T-helper 1 cell treated with Interleukin-12 subunit alpha and Interleukin-12 subunit beta and Interleukin-4 antibody, amounts not matched to agents 30 μg/mL and 1 μg/mL, for 36 hours (primary cell): ENCODE results near the gene ERICH6.

Experiments used
- H3K27ac Mint-ChIP-seq: one replicate; pipeline ENCODE4 v1.8.0; 2021; ENCODE audit warnings: mild to moderate bottlenecking, mixed read lengths
- H3K27me3 Mint-ChIP-seq: one replicate; pipeline ENCODE4 v1.8.0; 2021; ENCODE audit warnings: low read depth, mixed read lengths
- H3K36me3 Mint-ChIP-seq: one replicate; pipeline ENCODE4 v1.8.0; 2021; ENCODE audit warnings: low read depth, mixed read lengths
- H3K4me1 Mint-ChIP-seq: one replicate; pipeline ENCODE4 v1.8.0; 2021; ENCODE audit warnings: low read depth, mixed read lengths
- H3K4me3 Mint-ChIP-seq: one replicate; pipeline ENCODE4 v1.8.0; 2021; ENCODE audit warnings: mild to moderate bottlenecking, moderate library complexity, mixed read lengths
- H3K9me3 Mint-ChIP-seq: one replicate; pipeline ENCODE4 v1.8.0; 2021; ENCODE audit warnings: mixed read lengths

The ERICH6 gene

DNA sequence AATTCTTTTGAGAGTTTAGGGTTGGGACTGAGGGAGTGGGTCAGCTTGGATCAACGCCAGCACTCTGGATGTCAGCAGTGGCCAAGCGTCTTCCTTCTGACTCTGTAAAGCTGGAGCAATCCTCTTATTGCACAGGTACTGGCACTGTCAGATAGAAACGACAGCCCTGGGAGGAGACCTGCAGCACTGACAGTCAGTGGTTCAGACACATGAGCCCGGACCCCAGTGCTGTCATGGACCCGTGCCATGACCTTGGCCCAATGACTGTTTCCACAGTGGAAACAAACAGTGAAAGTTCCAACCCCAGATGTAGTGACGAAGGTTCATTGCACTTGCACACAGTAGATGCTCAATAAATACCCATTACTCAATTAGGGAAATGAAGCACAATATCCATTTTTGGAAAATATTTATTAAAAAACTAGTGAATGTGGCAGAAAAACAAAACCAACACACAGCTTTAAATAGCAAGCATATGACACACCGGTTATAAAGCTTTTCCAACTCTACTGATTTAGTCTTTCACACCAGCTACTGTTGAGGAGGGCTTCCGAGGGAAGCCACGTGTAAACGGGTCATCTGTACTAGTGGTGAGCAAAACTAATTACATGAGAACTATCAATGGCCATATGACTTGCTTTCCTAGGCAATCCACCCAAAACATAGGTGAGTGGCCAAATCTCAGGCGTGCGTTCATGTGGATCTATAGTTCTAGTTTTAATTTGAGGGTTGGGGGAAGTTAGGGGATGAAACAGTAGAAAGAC is 37.2 kb upstream of the ERICH6 start:
- no peaks in the 10 kb centered on the region for H3K27me3 Mint-ChIP-seq
- no peak overlapping the region for H3K4me3 Mint-ChIP-seq
- H3K27ac Mint-ChIP-seq: peak overlapping the region; percentile 90
- H3K4me1 Mint-ChIP-seq: peaks cover 78% of the 10 kb centered on the region
- no peaks in the 10 kb centered on the region for H3K9me3 Mint-ChIP-seq
- H3K36me3 Mint-ChIP-seq: peaks cover 24% of the 10 kb centered on the region

DNA sequence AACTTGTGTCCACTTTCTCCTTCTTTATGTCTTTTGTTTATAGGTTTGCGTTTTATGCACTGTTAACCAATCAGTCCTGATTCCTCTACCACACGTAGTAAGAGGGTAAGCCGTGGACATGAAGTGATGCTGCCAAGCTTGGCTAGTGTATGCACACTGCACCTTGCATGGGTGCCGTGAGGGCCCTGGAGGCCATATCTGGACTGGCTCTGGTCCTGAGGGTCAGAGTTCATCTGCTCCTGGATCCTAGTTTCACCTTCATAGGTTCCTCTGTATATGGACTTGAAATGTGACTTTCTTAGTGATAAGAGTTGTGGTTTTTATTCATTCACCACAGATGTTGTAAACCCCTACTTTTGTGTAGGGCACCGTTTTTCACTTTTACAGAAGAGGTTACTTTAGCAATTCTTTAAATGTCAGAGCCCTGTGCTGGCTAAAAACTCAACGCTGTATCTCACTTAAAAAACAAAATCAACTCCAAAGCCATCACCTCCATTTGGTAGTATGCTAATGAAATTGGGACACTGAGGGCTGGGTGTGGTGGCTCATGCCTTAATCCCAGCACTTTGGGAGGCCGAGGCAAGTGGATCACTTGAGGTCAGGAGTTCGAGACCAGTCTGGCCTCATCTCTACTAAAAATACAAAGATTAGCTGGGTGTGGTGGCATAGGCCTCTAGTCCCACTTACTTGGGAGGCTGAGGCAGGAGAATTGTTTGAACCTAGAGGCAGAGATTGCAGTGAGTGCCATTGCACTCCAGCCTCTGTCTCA is 36.3 kb upstream of the ERICH6 start:
- Mint-ChIP-seq H3K27ac (peak overlapping the region; percentile 90), H3K36me3 (peaks cover 26% of the 10 kb centered on the region)

DNA sequence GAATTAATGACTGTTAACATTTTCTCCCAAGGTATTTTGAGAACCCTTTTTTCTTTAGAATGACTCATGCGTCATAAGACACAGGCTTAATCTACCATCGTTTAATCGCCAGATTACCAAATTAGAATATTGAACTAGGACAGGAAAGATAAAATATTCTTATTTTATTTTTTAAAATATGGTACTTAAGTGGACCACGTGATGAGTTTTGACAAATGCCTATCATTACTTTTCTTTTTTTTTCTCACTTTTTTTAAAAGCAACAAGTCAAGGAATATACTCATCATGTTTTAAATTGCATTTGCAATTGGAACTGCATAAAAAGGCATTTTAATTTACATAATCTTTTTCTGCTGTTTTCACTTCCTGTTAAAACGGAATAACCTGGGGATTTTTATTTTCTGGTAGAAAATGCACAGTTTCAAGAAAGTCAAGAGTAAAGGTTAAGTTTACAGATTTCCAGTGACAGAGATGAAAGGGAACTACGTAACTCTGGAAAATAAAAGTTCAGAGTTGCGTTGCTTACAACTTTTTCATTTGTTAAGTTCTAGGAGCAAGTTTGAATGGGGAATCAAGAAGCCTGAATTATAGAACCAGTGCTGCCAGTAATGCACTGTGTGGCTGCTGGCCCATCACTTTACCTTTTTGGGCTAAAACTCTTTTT is 35.6 kb upstream of the ERICH6 start:
- H3K9me3 Mint-ChIP-seq: no peaks in the 10 kb centered on the region
- peaks cover 26% of the 10 kb centered on the region for H3K36me3 Mint-ChIP-seq
- H3K27me3 Mint-ChIP-seq: no peaks in the 10 kb centered on the region
- peak overlapping the region; percentile 90 for H3K27ac Mint-ChIP-seq
- peak overlapping the region; percentile 21 for H3K4me3 Mint-ChIP-seq
- H3K4me1 Mint-ChIP-seq: peaks cover 75% of the 10 kb centered on the region

More for the DNA sequence above, 36.3 kb upstream of the ERICH6 start:
- Mint-ChIP-seq H3K27me3 (no peaks in the 10 kb centered on the region), H3K4me1 (peaks cover 79% of the 10 kb centered on the region), H3K4me3 (peak overlapping the region; percentile 72), H3K9me3 (no peaks in the 10 kb centered on the region)

DNA sequence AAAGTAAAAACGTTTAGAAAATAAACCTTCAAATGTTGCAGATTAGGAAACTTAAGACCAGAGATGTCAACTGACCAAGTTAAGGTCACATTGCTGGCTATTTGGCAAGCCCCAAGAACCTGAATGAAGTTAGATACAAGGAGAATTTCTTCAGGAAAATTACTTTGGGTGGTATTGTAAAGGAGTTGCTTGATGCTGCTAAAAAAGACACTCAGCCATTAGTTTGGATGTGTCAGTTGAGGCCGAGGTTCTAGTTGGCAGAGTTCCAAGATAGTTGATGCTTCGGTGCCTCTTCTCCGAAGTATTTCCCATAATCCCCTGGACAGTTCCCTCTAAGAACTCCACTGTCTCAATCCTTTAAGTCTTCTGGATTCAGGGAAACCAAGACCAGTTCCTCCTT is 35.0 kb upstream of the ERICH6 start:
- peak overlapping the region; percentile 6 for H3K4me3 Mint-ChIP-seq
- peak overlapping the region; percentile 90 for H3K27ac Mint-ChIP-seq
- H3K9me3 Mint-ChIP-seq: no peaks in the 10 kb centered on the region
- H3K36me3 Mint-ChIP-seq: peaks cover 26% of the 10 kb centered on the region
- no peaks in the 10 kb centered on the region for H3K27me3 Mint-ChIP-seq
- H3K4me1 Mint-ChIP-seq: peaks cover 73% of the 10 kb centered on the region

DNA sequence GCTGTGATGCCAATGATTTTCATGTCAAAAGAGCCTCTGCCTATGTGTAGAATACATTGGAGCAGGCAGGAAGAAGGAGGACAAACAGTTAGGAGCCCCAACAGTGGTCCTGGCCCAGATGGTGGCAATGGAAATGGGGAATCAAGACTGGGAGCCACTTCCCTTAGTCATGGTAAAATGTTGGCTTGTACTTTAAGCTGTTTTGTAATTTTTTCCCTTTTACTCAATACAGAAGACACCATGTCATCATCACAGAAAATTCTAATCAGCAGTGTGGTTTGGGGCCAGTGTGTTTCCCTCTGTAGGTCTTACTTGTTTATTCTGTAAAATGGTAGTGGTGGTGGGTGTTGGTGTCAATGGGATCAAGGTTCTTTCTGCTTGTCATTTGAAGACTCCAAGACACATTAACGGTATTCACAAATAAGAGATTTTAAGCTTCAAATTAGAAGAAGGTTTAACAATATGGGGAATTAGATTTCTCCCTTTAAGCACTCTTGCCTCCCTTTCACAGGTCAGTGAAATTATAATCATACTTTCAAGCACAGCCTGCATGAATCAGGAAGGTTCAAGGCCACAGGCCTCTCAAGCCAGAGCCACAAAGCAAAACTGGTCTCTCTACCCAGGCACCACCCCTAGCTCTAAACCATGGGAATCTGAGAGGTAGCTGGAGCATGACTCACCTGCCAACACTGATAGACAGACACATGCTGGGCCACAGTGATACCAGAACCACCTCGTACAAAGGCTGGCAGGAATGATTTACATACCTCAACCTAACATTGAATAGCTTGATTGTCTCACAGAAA is 34.4 kb upstream of the ERICH6 start:
- peak overlapping the region; percentile 90 for H3K27ac Mint-ChIP-seq
- H3K27me3 Mint-ChIP-seq: no peaks in the 10 kb centered on the region
- H3K36me3 Mint-ChIP-seq: peaks cover 29% of the 10 kb centered on the region
- H3K4me1 Mint-ChIP-seq: peaks cover 70% of the 10 kb centered on the region
- H3K9me3 Mint-ChIP-seq: no peaks in the 10 kb centered on the region
- peak overlapping the region; percentile 6 for H3K4me3 Mint-ChIP-seq

DNA sequence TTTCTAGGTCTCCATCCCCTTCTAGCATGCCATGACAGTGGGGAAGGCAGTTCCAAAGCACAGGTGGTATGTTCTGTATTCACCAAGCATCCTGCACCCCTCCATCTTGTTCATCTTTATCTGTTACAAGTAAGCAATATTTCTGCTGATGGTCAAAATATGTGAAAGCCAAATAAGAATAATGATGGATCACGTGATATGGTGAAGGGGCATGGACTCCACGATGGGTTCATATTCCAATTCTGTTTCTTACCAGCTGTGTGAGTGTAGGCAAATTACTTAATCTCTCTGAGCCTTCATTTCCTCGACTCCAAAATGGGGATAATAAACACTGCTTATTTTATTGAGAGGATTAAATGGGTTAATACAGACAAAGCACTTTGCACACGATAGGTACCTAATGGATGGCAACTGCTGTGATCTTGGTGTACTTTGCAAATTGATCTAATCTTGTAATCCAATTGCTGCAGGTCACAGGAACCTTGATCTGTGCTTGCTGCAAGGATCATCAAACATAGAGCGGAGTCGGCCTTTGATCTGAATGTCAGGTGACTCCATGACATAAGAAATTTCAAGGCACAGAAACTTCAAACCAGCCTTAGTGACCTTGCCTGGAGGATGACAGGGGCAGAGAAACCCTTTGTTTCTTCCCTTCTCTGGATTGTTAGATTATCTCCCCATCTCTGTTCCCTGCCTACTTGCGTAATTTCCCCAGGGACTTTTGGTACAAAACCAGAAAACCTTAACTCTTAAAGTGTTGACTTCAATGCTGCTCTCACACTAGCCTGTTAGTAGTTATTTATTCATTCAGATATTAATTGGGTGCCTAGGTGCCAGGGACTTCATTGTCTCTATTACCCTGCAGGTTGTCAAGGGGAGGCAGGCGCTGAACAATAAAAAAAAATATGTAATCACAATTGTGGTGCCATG is 33.4 kb upstream of the ERICH6 start:
- Mint-ChIP-seq H3K27me3 (no peaks in the 10 kb centered on the region), H3K9me3 (no peaks in the 10 kb centered on the region), H3K27ac (peak overlapping the region; percentile 90), H3K36me3 (peaks cover 23% of the 10 kb centered on the region), H3K4me3 (peak overlapping the region; percentile 12), H3K4me1 (peaks cover 61% of the 10 kb centered on the region)

DNA sequence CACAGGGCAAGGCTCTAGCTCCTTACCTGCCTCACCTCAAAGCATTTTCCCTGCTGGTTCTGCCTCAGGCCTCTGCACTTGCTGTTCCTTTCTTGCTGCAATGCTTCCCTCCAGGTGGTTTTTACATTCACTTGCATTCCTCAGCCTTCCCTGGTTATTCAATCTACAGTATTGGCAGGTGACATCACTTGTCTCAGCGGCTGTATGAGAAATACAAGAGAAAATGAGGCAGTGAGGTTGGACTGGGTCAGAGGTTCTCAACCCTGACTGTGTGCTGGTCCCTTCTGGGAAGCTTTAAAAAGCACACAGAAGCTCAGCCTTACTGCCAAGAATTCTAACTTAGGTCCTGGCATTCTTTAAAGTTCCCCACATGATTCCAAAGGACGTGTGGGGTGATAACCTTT is 32.6 kb upstream of the ERICH6 start:
- Mint-ChIP-seq H3K27ac (peak overlapping the region; percentile 18), H3K4me3 (no peak overlapping the region), H3K9me3 (no peaks in the 10 kb centered on the region), H3K36me3 (peaks cover 18% of the 10 kb centered on the region), H3K4me1 (peaks cover 56% of the 10 kb centered on the region), H3K27me3 (no peaks in the 10 kb centered on the region)

DNA sequence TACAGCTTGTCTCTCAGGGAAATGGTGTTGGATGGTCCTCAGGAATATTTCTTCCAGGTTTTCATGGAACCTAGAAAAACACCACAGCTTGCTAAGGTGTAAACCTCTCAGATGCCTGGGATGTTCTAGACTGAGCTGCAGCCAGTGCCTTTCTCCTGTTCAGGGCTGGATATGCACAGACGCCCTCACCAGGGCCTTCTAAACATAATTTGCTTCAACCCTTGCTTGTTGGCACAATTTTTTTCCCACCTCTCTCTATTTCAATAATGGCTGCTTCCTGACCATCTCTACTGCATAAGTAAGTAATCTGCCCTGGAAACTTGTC is 31.0 kb upstream of the ERICH6 start:
- H3K27me3 Mint-ChIP-seq: no peaks in the 10 kb centered on the region
- H3K4me3 Mint-ChIP-seq: no peak overlapping the region
- no peak overlapping the region for H3K27ac Mint-ChIP-seq
- peaks cover 14% of the 10 kb centered on the region for H3K36me3 Mint-ChIP-seq
- H3K4me1 Mint-ChIP-seq: peaks cover 40% of the 10 kb centered on the region
- no peaks in the 10 kb centered on the region for H3K9me3 Mint-ChIP-seq

DNA sequence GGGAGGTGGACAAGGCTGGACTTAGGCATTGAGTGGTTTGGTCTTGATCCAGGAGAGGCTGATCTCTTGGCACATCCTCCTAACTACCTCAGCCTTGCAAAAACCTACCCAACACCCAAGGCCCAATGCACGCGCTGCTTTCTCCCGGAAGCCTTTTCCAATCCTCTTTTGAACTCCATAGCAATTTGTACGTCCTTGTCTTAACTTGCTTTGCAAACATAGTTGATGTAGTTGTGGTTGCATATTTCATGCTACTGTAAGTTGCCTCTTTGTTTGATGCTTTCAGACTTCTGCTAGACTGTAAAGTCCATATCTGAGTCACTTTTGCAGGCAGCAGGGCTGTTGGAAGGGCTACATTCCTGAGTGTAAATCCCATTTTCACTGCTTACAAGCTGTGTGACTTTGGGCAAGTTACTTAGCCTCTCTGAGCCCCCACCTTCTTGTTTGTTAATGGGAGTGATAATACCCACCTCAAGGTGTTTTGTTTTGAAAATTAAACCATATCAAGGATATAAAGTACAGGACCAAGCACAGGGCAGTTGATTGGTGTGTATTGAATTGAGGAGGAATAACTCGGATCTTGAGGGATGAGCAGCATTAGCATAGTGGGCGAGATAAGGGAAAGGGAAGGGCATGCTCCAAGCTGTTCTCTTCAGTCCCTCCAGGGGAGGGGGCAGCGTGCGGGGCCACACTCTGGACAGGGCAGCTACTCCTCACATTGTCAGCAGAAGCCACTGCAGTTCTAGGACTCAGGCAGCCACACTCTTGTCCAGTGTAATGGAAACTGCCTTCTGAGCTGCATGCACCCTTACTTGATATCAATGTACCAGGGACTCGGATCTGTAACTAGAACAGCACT is 30.4 kb upstream of the ERICH6 start:
- H3K36me3 Mint-ChIP-seq: peaks cover 14% of the 10 kb centered on the region
- H3K4me3 Mint-ChIP-seq: no peak overlapping the region
- no peaks in the 10 kb centered on the region for H3K9me3 Mint-ChIP-seq
- H3K4me1 Mint-ChIP-seq: peaks cover 36% of the 10 kb centered on the region
- no peaks in the 10 kb centered on the region for H3K27me3 Mint-ChIP-seq
- no peak overlapping the region for H3K27ac Mint-ChIP-seq

DNA sequence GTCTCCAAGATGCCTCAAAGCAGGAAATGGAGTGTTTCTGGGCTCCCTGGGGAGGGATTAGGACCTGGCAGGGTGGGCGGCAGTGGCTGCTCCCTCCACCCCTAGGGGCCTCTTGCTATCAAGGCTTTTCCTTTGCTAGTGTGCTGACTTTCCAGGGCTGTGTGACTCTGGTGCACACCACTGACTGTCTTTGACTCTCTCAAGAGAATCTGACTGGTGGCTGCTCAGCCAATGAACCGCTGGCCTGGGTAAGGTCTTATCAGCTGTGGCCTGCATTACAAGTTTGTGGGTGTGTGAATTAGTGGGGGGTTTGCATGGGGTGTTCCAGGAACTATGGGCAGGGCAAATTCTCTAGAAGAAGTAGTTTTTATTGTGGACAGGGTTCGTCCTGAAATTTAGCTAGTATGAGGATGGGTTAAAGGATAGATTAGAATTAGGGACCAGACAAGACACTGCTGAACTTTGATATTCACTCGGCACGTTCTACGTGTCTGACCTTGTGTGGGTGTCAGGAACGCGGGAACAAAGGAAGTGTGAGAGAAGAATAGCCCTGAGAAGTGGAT is 29.7 kb upstream of the ERICH6 start:
- peaks cover 14% of the 10 kb centered on the region for H3K36me3 Mint-ChIP-seq
- H3K27me3 Mint-ChIP-seq: no peaks in the 10 kb centered on the region
- no peak overlapping the region for H3K27ac Mint-ChIP-seq
- no peaks in the 10 kb centered on the region for H3K9me3 Mint-ChIP-seq
- H3K4me3 Mint-ChIP-seq: no peak overlapping the region
- peaks cover 35% of the 10 kb centered on the region for H3K4me1 Mint-ChIP-seq

DNA sequence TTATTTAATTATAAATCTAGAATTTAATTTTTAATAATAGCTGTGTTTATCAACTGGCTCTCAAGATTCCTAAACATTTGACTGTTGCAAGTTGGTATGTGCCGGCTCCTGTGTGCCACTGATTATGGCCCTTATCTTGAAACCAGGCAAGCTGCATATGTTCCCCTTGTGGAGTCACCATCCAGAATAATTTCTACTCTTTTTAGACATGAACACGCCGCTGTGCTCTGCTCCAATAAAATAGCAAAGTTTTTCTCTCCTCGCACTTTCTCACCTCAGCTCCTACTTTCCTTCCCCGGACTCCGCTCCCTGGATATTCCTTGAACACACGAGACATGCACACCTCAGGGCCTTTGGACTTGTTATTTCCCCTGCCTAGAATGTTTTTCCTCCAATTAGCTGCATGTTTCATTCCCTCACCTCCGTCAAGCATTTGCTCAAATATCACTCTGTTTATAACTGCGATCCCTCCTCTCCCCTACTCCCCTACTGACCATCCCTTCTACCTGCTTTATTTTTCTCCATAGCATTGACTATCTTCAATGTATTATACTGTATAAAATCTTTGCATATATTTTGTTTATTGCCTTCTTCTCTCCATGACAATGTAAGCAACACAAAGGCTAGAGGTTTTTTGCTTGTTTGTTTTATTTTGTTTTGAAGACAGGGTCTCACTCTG is 26.1 kb upstream of the ERICH6 start:
- no peak overlapping the region for H3K27ac Mint-ChIP-seq
- peaks cover 6% of the 10 kb centered on the region for H3K36me3 Mint-ChIP-seq
- peaks cover 11% of the 10 kb centered on the region for H3K4me1 Mint-ChIP-seq
- H3K4me3 Mint-ChIP-seq: no peak overlapping the region
- no peaks in the 10 kb centered on the region for H3K9me3 Mint-ChIP-seq
- no peaks in the 10 kb centered on the region for H3K27me3 Mint-ChIP-seq
